Measurements from ENCODE around the gene SLC10A7.

The SLC10A7 gene

DNA sequence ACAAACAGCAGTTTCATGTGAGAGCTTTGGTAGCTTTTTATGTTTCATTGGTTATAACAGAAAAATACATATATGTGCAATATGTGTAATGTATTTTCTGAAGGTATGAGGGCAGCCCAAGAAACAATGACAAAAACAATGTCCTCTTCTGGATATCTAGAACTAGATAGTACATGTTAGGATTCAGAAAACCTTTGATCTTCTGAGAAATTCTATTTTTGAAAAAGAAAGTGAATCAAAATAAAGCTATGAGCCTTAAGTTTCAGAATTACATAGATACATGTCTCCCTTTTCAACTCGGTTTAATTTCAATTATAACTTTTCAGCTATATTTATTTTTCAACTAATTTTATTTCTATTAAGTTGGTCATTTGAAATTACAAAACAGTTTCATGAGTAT lies 175.5 kb downstream of the SLC10A7 start:
- DNase-seq (ENCODE audit: low spot score), result peak; percentile 34
- TF ChIP-seq, protein P1, sequence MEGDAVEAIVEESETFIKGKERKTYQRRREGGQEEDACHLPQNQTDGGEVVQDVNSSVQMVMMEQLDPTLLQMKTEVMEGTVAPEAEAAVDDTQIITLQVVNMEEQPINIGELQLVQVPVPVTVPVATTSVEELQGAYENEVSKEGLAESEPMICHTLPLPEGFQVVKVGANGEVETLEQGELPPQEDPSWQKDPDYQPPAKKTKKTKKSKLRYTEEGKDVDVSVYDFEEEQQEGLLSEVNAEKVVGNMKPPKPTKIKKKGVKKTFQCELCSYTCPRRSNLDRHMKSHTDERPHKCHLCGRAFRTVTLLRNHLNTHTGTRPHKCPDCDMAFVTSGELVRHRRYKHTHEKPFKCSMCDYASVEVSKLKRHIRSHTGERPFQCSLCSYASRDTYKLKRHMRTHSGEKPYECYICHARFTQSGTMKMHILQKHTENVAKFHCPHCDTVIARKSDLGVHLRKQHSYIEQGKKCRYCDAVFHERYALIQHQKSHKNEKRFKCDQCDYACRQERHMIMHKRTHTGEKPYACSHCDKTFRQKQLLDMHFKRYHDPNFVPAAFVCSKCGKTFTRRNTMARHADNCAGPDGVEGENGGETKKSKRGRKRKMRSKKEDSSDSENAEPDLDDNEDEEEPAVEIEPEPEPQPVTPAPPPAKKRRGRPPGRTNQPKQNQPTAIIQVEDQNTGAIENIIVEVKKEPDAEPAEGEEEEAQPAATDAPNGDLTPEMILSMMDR (IDR thresholded peaks at IDR 0.05; ENCODE audit: extremely low read depth, missing control alignments), result no peak

DNA sequence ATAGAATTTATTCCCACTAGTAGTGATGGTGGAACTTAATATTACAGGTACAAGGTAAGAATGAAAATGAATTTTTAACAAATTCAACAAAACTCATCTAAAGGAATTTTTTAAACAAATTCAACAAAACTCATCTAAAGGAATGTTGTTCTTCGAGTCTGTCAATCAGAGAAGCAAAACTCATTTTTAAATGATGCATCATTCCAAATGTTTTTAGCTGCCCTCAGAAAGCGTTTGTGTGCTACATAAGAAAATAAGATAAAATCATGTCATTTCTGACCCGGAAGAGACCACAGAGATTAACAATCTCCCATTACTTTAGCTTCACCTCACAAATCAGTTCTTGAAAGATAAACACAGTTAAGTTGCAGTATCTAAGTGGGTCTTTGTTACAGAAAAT lies 178.0 kb downstream of the SLC10A7 start:
- no peak for DNase-seq (ENCODE audit: low spot score)
- TF ChIP-seq, protein P1 (IDR thresholded peaks at IDR 0.05; ENCODE audit: extremely low read depth, missing control alignments), result no peak

DNA sequence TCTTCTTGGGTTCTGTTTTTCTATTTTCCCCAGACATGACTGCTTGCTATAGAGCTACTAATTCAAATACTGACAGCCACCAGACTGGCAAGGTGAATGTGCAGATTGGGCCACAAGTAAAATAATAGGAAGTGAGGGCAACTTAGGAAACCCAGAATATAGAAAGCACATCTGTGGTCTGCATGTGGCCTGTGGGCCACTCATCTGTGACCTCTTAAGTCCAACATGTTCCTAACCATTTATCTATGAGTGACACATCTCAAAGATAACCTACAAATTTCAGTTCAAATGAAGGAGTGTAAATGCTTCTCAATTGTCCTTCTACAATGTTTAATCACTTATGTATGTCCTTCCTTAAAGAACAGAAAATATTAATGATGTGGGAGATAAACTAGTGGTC lies 178.5 kb downstream of the SLC10A7 start:
- no peak for DNase-seq (ENCODE audit: low spot score)

DNA sequence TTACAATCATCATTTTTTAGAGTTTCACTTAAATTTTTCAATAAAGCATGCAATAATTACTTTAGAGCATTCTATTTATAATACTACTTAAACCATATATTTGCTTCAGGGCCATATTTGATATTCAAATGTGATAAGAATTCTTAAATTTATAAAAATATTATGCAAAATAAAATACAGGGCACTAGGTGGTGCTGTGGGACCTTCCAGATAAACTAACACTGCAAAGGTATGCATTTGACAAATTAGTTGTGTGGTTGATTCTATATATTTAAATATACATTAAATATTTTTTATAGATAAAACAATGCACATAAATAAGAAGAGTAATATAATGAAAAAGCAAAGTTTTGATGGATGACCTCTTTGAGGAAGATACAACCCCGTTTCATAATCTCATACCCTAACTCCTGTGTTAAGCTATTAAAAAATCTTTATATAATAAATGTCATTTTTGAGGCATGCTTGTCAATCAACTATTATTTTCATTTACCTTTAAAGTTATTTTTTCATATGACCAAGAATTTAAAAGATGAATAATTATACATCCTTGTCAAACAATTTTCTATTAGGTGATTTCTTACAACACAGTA lies 179.0 kb downstream of the SLC10A7 start:
- DNase-seq (ENCODE audit: low spot score), result peak; percentile 23

More for the DNA sequence above, 178.5 kb downstream of the SLC10A7 start:
- TF ChIP-seq, protein P1 (IDR thresholded peaks at IDR 0.05; ENCODE audit: extremely low read depth, missing control alignments), result no peak

DNA sequence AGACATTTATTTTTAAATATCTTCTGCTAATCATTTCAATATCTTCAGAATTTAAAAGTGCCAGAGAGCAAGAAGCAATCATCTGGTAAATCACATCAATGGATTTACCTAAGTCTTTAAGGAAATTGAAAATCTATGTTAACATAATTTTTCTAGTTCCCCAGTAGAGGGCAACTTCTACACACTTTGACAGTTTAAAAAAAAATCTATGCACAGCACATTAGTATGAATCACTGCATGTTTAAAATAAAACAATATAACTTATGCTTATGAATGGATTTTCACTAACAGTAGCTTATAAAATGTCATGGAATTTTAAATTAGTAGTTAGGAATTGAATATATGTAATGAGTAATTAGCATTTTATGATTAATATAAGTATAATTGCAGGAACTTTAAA lies 180.9 kb downstream of the SLC10A7 start:
- DNase-seq (ENCODE audit: low spot score), result no peak
- TF ChIP-seq, protein P1 (IDR thresholded peaks at IDR 0.05; ENCODE audit: extremely low read depth, missing control alignments), result peak; percentile 9

More for the DNA sequence above, 179.0 kb downstream of the SLC10A7 start:
- TF ChIP-seq, protein P1 (IDR thresholded peaks at IDR 0.05; ENCODE audit: extremely low read depth, missing control alignments), result no peak

DNA sequence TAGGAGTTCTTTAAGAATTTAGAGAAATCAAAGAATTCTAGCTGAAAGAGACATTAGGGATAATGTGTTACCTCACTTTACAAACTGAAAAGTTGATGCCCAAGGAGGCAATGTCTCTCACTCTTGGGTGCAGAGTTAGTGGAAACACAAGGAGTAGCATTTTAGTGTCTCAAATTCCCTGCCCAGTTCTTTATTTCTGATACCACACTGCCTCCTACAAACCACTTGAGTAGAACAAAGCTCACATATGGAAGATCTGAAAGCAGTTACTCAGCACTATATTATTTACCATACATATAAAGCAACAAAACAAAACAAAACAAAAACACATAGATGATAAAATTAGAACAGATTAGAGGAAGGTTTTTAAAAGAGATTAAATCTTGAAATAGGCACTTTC lies 183.2 kb downstream of the SLC10A7 start:
- TF ChIP-seq, protein P1 (IDR thresholded peaks at IDR 0.05; ENCODE audit: extremely low read depth, missing control alignments), result no peak
- DNase-seq (ENCODE audit: low spot score), result no peak

DNA sequence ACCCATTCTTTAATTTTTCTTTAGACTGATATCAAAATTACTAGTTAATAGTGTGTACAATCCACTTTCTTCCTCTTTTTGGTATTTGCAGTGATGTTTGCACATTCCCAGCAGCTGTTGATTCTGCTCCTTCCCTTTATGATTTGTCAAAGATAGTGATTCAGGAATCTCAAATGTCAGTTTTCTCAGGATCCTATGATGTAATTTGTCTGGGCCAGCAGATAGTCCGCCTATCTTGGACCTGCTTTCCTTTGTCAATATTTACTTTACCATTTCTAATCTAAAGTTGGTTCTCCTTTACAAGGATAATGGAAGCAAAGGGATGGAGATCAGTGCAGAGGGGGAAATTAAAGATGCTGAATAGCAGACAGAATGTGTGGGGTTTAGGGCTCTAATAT lies 185.3 kb downstream of the SLC10A7 start:
- no peak for DNase-seq (ENCODE audit: low spot score)
- TF ChIP-seq, protein P1 (IDR thresholded peaks at IDR 0.05; ENCODE audit: extremely low read depth, missing control alignments), result no peak

All from GM20000 (cell line).